IMR-90 (cell line): Measurements from ENCODE around the gene PIM3. TPM values are rescaled to one million over a fixed set of nuclear protein-coding genes. Genes with fewer than 3 reads are reported as not detected.

Source experiments
- ATAC-seq: fragments of 200-7000 bp; cut with Tn5 transposase; 2 replicates; pipeline ENCODE4 v1.9.1; 2020; ENCODE audit warnings: low read depth, mild to moderate bottlenecking, moderate library complexity
- BruUV-seq: library from RNA; stranded (reverse); fragments of 400-500 nt; replicated peaks from 2 replicates; lab custom pipeline; 2021; lab: Mats Ljungman, UMichigan
- CTCF ChIA-PET: fragments of 300-600 bp; formaldehyde crosslinking; extraction: SDS; loops from one replicate; lab custom pipeline; 2021; ENCODE audit warnings: antibody characterized with exemption; lab: Yijun Ruan, JAX
- POLR2A ChIA-PET: fragments of 300-600 bp; sonication (Branson Sonifier 250); formaldehyde crosslinking; loops from one replicate; lab custom pipeline; 2022; ENCODE audit warnings: antibody characterized with exemption; ENCODE audit not compliant: unreplicated experiment; lab: Charles Lee
- DNase-seq: peaks from one replicate; pipeline ENCODE4 v3.0.0; 2013
- H2AFZ ChIP-seq: replicated peaks from 2 replicates; pipeline ENCODE3; 2013; ENCODE audit warnings: low read length, mild to moderate bottlenecking; ENCODE audit not compliant: poor library complexity
- H2AK5ac ChIP-seq: 2 replicates; pipeline ENCODE4 v1.6.1; 2013; ENCODE audit warnings: low read depth, low read length, inconsistent platforms
- H2AK9ac ChIP-seq: replicated peaks from 2 replicates; pipeline ENCODE3; 2013; ENCODE audit warnings: mild to moderate bottlenecking, low read depth, low read length, moderate library complexity; ENCODE audit not compliant: poor library complexity
- H2BK120ac ChIP-seq: 2 replicates; pipeline ENCODE4 v1.6.1; 2013; ENCODE audit warnings: low read depth, low read length, inconsistent platforms
- H2BK15ac ChIP-seq: 3 replicates; pipeline ENCODE4 v1.6.1; 2013; ENCODE audit warnings: low read depth, low read length, inconsistent platforms
- H2BK20ac ChIP-seq: 2 replicates; pipeline ENCODE4 v1.6.1; 2013; ENCODE audit warnings: low read depth, mild to moderate bottlenecking, inconsistent platforms, low read length, moderate library complexity
- H2BK5ac ChIP-seq: 2 replicates; pipeline ENCODE4 v1.6.1; 2013; ENCODE audit warnings: mild to moderate bottlenecking, low read depth, low read length, inconsistent platforms; ENCODE audit not compliant: poor library complexity, severe bottlenecking
- H3K14ac ChIP-seq: replicated peaks from 2 replicates; pipeline ENCODE4 v1.6.1; 2013; ENCODE audit warnings: low read depth, low read length, inconsistent platforms
- H3K18ac ChIP-seq: 2 replicates; pipeline ENCODE4 v1.6.1; 2013; ENCODE audit warnings: low read depth, low read length, control low read depth
- H3K23ac ChIP-seq: 2 replicates; pipeline ENCODE4 v1.6.1; 2013; ENCODE audit warnings: low read depth, low read length, inconsistent platforms
- H3K27ac ChIP-seq: 2 replicates; pipeline ENCODE4 v1.5.1; 2013; ENCODE audit warnings: mild to moderate bottlenecking, control low read depth, low read length; ENCODE audit not compliant: insufficient read depth
- H3K27me3 ChIP-seq: 2 replicates; pipeline ENCODE4 v1.6.1; 2013; ENCODE audit warnings: low read length; ENCODE audit not compliant: control insufficient read depth, insufficient read depth
- H3K36me3 ChIP-seq: 2 replicates; pipeline ENCODE4 v1.6.1; 2013; ENCODE audit warnings: low read length, mixed read lengths; ENCODE audit not compliant: control insufficient read depth, insufficient read depth
- H3K4ac ChIP-seq: 2 replicates; pipeline ENCODE4 v1.6.1; 2013; ENCODE audit warnings: low read depth, low read length, inconsistent platforms
- H3K4me1 ChIP-seq: 2 replicates; pipeline ENCODE4 v1.6.1; 2013; ENCODE audit warnings: low read length, mixed read lengths; ENCODE audit not compliant: control insufficient read depth, insufficient read depth
- H3K4me2 ChIP-seq: 2 replicates; pipeline ENCODE4 v1.6.1; 2013; ENCODE audit warnings: low read depth, mild to moderate bottlenecking, control low read depth, low read length, moderate library complexity
- H3K4me3 ChIP-seq: 2 replicates; pipeline ENCODE4 v1.5.1; 2013; ENCODE audit warnings: low read depth, mild to moderate bottlenecking, control low read depth, low read length, moderate library complexity; ENCODE audit not compliant: insufficient read depth
- H3K56ac ChIP-seq: 2 replicates; pipeline ENCODE4 v1.6.1; 2013; ENCODE audit warnings: low read length, inconsistent platforms; ENCODE audit not compliant: insufficient read depth; ENCODE audit errors: extremely low read depth
- H3K79me1 ChIP-seq, 2 experiments: 2 replicates each; pipeline ENCODE4 v1.6.1; 2013; ENCODE audit warnings: low read length in 2 of 2, inconsistent platforms in 1 of 2, low read depth in 1 of 2
- H3K9ac ChIP-seq: 2 replicates; pipeline ENCODE4 v1.6.1; 2013; ENCODE audit warnings: low read depth, low read length, control low read depth
- H3K9me1 ChIP-seq: 2 replicates; pipeline ENCODE4 v1.6.1; 2013; ENCODE audit warnings: low read length, inconsistent platforms; ENCODE audit not compliant: insufficient read depth
- H3K9me3 ChIP-seq: 2 replicates; pipeline ENCODE4 v1.6.1; 2013; ENCODE audit warnings: low read length; ENCODE audit not compliant: control insufficient read depth, insufficient read depth
- H4K20me1 ChIP-seq: 2 replicates; pipeline ENCODE4 v1.6.1; 2013; ENCODE audit warnings: low read length, inconsistent platforms; ENCODE audit not compliant: insufficient read depth
- H4K5ac ChIP-seq: 2 replicates; pipeline ENCODE4 v1.6.1; 2013; ENCODE audit warnings: mild to moderate bottlenecking, low read depth, low read length, control low read depth
- H4K8ac ChIP-seq, 2 experiments: 2 replicates each; pipeline ENCODE4 v1.6.1; 2013; ENCODE audit warnings: low read depth in 2 of 2, low read length in 2 of 2, control low read depth in 1 of 2, inconsistent platforms in 1 of 2
- H4K91ac ChIP-seq: 2 replicates; pipeline ENCODE4 v1.6.1; 2013; ENCODE audit warnings: low read depth, low read length, inconsistent platforms; ENCODE audit not compliant: insufficient read depth
- BHLHE40 ChIP-seq: fragments of 150-350 bp; IDR thresholded peaks from 2 replicates; pipeline ENCODE4 v1.6.1; 2016; ENCODE audit warnings: mild to moderate bottlenecking, low read depth, low read length
- CEBPB ChIP-seq: IDR thresholded peaks from 2 replicates; pipeline ENCODE4 v1.6.1; 2012; ENCODE audit warnings: low read depth, low read length, improper control_type of control experiment
- CHD1 ChIP-seq: IDR thresholded peaks from 2 replicates; pipeline ENCODE4 v1.6.1; 2012; ENCODE audit warnings: low read depth, low read length, improper control_type of control experiment
- FOS ChIP-seq: fragments of 150-350 bp; IDR thresholded peaks from 2 replicates; pipeline ENCODE4 v1.6.1; 2016; ENCODE audit warnings: low read depth, low read length
- MAZ ChIP-seq: IDR thresholded peaks from 2 replicates; pipeline ENCODE4 v1.6.1; 2012; ENCODE audit warnings: low read depth, mild to moderate bottlenecking, low read length, improper control_type of control experiment, moderate library complexity, borderline replicate concordance
- MXI1 ChIP-seq: IDR thresholded peaks from 2 replicates; pipeline ENCODE4 v1.6.1; 2012; ENCODE audit warnings: low read depth, mild to moderate bottlenecking, low read length, moderate library complexity, borderline replicate concordance
- NFE2L2 ChIP-seq: fragments of 150-350 bp; IDR thresholded peaks from 2 replicates; pipeline ENCODE4 v1.6.1; 2016; ENCODE audit warnings: low read depth, mild to moderate bottlenecking, low read length
- POLR2A ChIP-seq: IDR thresholded peaks from 2 replicates; pipeline ENCODE4 v1.6.1; 2012; ENCODE audit warnings: mild to moderate bottlenecking, low read depth, low read length
- RAD21 ChIP-seq: IDR thresholded peaks from 2 replicates; pipeline ENCODE4 v1.6.1; 2012; ENCODE audit warnings: low read length, improper control_type of control experiment
- RCOR1 ChIP-seq: IDR thresholded peaks from 2 replicates; pipeline ENCODE4 v1.6.1; 2012; ENCODE audit warnings: mild to moderate bottlenecking, low read length, improper control_type of control experiment; ENCODE audit not compliant: insufficient replicate concordance
- RFX5 ChIP-seq: IDR thresholded peaks from 2 replicates; pipeline ENCODE4 v1.8.0; 2012; ENCODE audit warnings: low read depth, mild to moderate bottlenecking, low read length, moderate library complexity
- SMC3 ChIP-seq: fragments of 150-350 bp; IDR thresholded peaks from 2 replicates; pipeline ENCODE4 v1.6.1; 2016; ENCODE audit warnings: low read depth, mild to moderate bottlenecking, antibody characterized with exemption, low read length, moderate library complexity
- WGBS, 2 experiments: methylation state at CpG; one replicate each; pipeline versions ENCODE4 v1.1.5 to v1.1.7; 2013; ENCODE audit warnings: missing lambda C conversion rate in 2 of 2; ENCODE audit not compliant: insufficient read length in 1 of 2; ENCODE audit errors: extremely low coverage in 2 of 2; 5-methylcytosine and 5-hydroxymethylcytosine counted together
- dilution Hi-C: fragments of 300-500 bp; cut with HindIII; formaldehyde crosslinking; loops from one replicate; pipeline ENCODE4 v1.14.3; 2018; ENCODE audit warnings: low sequenced_read_pairs; ENCODE audit not compliant: unreplicated experiment
- in situ Hi-C: fragments of 300-500 bp; cut with MboI; formaldehyde crosslinking; loops from 3 replicates; pipeline ENCODE4 v1.14.3; 2019; ENCODE audit warnings: low sequenced_read_pairs, inconsistent platforms, mixed read lengths
- intact Hi-C: fragments of 100-400 bp; cut with micrococcal nuclease; formaldehyde crosslinking; loops from 2 replicates; pipeline ENCODE4 v1.10.0; 2022
- polyA plus RNA-seq, 3 experiments: library from polyadenylated mRNA; depleted of rRNA; stranded (reverse); fragments of >200 nt; gene quantifications; 2 replicates each; pipeline ENCODE4 v1.2.3, GENCODE V29; 2012; ENCODE audit warnings: low replicate concordance in 1 of 3
- total RNA-seq: library from RNA; depleted of rRNA; stranded (reverse); fragments of >200 nt; gene quantifications from 2 replicates; pipeline ENCODE4 v1.2.3, GENCODE V29; 2012
- TF ChIP-seq, protein P1 (sequence below): fragments of 150-350 bp; IDR thresholded peaks from 2 replicates; pipeline ENCODE4 v1.6.1; 2017; ENCODE audit warnings: mild to moderate bottlenecking, antibody characterized with exemption, low read length, low read depth
- TF ChIP-seq, protein P2 (sequence below): fragments of 150-350 bp; IDR thresholded peaks from 2 replicates; pipeline ENCODE4 v1.6.1; 2016; ENCODE audit warnings: low read depth, mild to moderate bottlenecking, low read length, moderate library complexity, borderline replicate concordance
- TF ChIP-seq, protein P3 (sequence below): conservative IDR thresholded peaks from 2 replicates; pipeline ENCODE4 v1.5.1; 2012; ENCODE audit warnings: mild to moderate bottlenecking, low read depth, low read length, improper control_type of control experiment

Gene PIM3
- total and polyA plus RNA-seq, 2 of the 4 experiments (the other 2 are of a cell fraction) = 8.6 to 24.7 TPM

DNA sequence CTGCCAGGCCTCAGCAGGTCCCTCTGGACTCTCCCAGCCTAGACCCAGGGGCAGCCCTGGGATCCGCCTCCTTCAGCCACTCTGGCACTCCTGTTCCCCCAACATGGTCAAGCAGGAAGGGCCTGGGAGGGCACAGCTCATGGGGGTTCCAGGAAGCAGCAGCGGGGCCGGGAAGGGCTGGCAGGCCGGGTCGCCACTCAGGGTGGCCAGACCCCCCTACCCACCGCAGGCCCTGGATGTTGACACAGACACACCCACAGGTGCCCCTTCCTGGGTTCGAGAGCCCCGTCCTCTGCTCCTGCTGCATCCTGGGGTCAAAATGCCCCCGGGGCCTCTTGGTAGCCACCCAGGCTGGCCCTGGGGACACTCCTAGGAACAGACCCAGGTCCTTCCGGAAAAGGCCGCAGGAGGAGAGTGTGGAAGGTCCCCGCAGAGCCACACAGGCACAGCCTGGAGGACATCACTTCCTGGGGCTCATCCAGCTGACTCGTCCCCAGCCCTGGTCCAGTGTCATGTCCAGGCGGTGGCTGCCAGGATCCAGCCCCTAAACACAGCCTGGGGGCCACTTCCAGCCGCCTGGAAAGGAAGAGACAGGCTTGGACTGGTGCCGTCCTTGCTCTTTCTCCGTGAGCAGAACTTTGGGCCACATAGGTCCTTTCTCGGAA, 6.8 kb upstream of the PIM3 start:
- Histone ChIP-seq H3K56ac (no peak overlapping the region), H4K91ac (peak overlapping the region; percentile 76), H3K79me1 (0 out of 4 replicates have a peak, but pooled peaks cover 0 to 4% of the 10 kb centered on the region in 2 experiments), H2AK9ac (peak overlapping the region; percentile 99), H4K20me1 (no peaks in the 10 kb centered on the region), H3K36me3 (no peaks in the 10 kb centered on the region), H3K4me1 (peaks cover 40% of the 10 kb centered on the region), H2BK120ac (peak overlapping the region; percentile 94), H3K27ac (peak overlapping the region; percentile 16; the same call in 1 of the 2 replicates), H3K14ac (peak overlapping the region; percentile 45; the same call in 1 of the 2 replicates), H4K5ac (peak overlapping the region; percentile 64), H2BK15ac (peak overlapping the region; percentile 71; the same call in 2 of the 3 replicates), H2AK5ac (peak overlapping the region; percentile 99), H2BK5ac (peak overlapping the region; percentile 86), H4K8ac (peak overlapping the region in 1 of 2 experiments; percentile 56; a peak in 3 of 4 replicates), H3K9me3 (no peaks in the 10 kb centered on the region), H3K27me3 (no peaks in the 10 kb centered on the region), H2BK20ac (peak overlapping the region; percentile 68), H3K23ac (no peak overlapping the region), H3K4ac (peak overlapping the region; percentile 100), H3K9ac (no peak overlapping the region), H2AFZ (peak overlapping the region; percentile 76), H3K4me2 (no peak overlapping the region), H3K4me3 (no peak overlapping the region), H3K9me1 (peaks cover 23% of the 10 kb centered on the region), H3K18ac (peak overlapping the region; percentile 41; the same call in 1 of the 2 replicates)
- ATAC-seq (no peak), DNase-seq (no peak)
- ChIA-PET POLR2A (no interaction called here), CTCF (no interaction called here)
- dilution Hi-C loops = no loop called here
- in situ Hi-C loops = no loop called here
- WGBS, 2 experiments = 83% methylated on average over 9 of the region's 18 CpGs; no CpG with 5 or more reads in 1 of the 2 experiments
- intact Hi-C loops = no loop called here
- BruUV-seq = no TSS peak
- TF ChIP-seq CHD1 (no peak), NFE2L2 (no peak), MXI1 (no peak), POLR2A (no peak), RFX5 (no peak), MAZ (no peak), RAD21 (no peak), BHLHE40 (no peak), SMC3 (no peak), RCOR1 (no peak), FOS (no peak), CEBPB (no peak)
- TF ChIP-seq, protein P1, sequence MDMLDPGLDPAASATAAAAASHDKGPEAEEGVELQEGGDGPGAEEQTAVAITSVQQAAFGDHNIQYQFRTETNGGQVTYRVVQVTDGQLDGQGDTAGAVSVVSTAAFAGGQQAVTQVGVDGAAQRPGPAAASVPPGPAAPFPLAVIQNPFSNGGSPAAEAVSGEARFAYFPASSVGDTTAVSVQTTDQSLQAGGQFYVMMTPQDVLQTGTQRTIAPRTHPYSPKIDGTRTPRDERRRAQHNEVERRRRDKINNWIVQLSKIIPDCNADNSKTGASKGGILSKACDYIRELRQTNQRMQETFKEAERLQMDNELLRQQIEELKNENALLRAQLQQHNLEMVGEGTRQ = no peak
- TF ChIP-seq, protein P2, sequence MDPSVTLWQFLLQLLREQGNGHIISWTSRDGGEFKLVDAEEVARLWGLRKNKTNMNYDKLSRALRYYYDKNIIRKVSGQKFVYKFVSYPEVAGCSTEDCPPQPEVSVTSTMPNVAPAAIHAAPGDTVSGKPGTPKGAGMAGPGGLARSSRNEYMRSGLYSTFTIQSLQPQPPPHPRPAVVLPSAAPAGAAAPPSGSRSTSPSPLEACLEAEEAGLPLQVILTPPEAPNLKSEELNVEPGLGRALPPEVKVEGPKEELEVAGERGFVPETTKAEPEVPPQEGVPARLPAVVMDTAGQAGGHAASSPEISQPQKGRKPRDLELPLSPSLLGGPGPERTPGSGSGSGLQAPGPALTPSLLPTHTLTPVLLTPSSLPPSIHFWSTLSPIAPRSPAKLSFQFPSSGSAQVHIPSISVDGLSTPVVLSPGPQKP = no peak
- TF ChIP-seq, protein P3, sequence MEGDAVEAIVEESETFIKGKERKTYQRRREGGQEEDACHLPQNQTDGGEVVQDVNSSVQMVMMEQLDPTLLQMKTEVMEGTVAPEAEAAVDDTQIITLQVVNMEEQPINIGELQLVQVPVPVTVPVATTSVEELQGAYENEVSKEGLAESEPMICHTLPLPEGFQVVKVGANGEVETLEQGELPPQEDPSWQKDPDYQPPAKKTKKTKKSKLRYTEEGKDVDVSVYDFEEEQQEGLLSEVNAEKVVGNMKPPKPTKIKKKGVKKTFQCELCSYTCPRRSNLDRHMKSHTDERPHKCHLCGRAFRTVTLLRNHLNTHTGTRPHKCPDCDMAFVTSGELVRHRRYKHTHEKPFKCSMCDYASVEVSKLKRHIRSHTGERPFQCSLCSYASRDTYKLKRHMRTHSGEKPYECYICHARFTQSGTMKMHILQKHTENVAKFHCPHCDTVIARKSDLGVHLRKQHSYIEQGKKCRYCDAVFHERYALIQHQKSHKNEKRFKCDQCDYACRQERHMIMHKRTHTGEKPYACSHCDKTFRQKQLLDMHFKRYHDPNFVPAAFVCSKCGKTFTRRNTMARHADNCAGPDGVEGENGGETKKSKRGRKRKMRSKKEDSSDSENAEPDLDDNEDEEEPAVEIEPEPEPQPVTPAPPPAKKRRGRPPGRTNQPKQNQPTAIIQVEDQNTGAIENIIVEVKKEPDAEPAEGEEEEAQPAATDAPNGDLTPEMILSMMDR = no peak
